Activated T-helper 1 cell treated with anti-CD3 and anti-CD28 coated beads, Interleukin-12 subunit alpha, Interleukin-12 subunit beta, Interleukin-2, Interleukin-4 antibody, amounts not matched to agents 30 ng/mL and 10 ng/mL and 1 ng/mL, durations not matched to agents 14 hours and 24 hours and 36 hours (primary cell): ENCODE measurements around the gene TOMM34. TPM values are rescaled to one million over a fixed set of nuclear protein-coding genes. Genes with fewer than 3 reads are reported as not detected.

Experiments
- DNase-seq: peaks from one replicate; pipeline ENCODE4 v3.0.0; 2021; ENCODE audit warnings: low spot score
- H3K27ac Mint-ChIP-seq: one replicate; pipeline ENCODE4 v1.8.0; 2021; ENCODE audit warnings: mild to moderate bottlenecking, mixed read lengths
- H3K27me3 Mint-ChIP-seq: one replicate; pipeline ENCODE4 v1.8.0; 2022; ENCODE audit warnings: mild to moderate bottlenecking, moderate library complexity, mixed read lengths; ENCODE audit not compliant: insufficient read depth
- H3K36me3 Mint-ChIP-seq: one replicate; pipeline ENCODE4 v1.8.0; 2021; ENCODE audit warnings: low read depth, mixed read lengths
- H3K4me1 Mint-ChIP-seq: one replicate; pipeline ENCODE4 v1.8.0; 2021; ENCODE audit warnings: low read depth, mixed read lengths
- H3K4me3 Mint-ChIP-seq: one replicate; pipeline ENCODE4 v1.8.0; 2021; ENCODE audit warnings: mild to moderate bottlenecking, moderate library complexity, mixed read lengths
- H3K9me3 Mint-ChIP-seq: one replicate; pipeline ENCODE4 v1.8.0; 2021; ENCODE audit warnings: mixed read lengths
- intact Hi-C: fragments of 100-400 bp; cut with micrococcal nuclease; formaldehyde crosslinking; loops from one replicate; pipeline ENCODE4 v1.15.1; 2024
- total RNA-seq: library from RNA; stranded (reverse); gene quantifications from 2 replicates; pipeline ENCODE4 v1.2.3, GENCODE V29; 2022

The TOMM34 gene
- total RNA-seq, 1 donor from 2014 or later = 55.4 TPM

DNA sequence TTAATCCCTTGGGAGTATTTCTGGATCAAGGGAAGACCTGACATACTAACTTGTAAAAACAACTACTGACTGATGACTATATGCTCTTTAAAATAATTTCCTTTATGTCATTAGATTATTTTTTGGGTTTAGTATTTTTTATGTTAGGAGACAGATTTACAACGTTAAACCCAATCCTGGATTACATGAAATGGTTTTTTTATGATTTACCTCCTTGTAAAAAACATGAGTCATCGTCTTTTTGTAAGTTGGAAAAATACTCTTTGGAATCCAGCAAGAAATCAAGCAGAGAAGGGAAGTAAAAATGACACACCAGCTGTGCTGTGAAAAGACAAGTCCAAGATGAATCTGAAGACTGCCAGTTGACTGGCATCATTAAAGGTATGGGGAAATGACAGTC lies 12.9 kb upstream of the TOMM34 start:
- DNase-seq = no peak
- H3K9me3 Mint-ChIP-seq = no peaks in the 10 kb centered on the region
- peaks cover 86% of the 10 kb centered on the region for H3K4me1 Mint-ChIP-seq
- H3K27ac Mint-ChIP-seq = peak overlapping the region; percentile 62
- H3K27me3 Mint-ChIP-seq = no peaks in the 10 kb centered on the region
- peak overlapping the region; percentile 59 for H3K4me3 Mint-ChIP-seq
- peaks cover 62% of the 10 kb centered on the region for H3K36me3 Mint-ChIP-seq
- intact Hi-C loops = loop anchor here (5.0 kb wide), 2 partner anchors 329 to 1714 kb away; partner anchors contain the start of gene TP53RK

DNA sequence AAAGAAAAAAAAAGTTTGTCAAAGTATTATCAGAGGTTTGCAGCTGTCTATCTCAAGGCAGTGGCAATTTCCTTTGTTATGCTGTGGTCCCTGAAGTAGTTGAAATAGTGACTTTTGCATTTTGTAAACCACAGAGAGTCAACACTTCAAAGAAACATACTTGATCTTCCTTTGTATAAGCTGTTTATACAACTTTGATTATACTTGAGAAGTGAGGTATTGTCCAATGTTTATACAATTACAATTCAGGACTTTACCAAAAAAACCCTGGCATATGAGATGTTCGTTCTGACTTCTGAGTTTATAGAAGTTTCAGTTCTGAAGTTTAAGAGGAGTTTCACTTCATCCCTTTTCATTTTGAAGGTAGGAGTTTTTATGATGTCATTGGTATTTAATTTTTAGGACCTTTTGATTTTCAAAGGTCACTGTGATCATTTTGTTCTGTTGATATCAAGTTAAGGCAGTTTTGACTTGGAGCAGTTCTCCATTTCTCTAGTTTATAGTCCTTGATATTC lies 10.1 kb upstream of the TOMM34 start:
- Mint-ChIP-seq H3K4me3 (peak overlapping the region; percentile 92), H3K27ac (peak overlapping the region; percentile 98), H3K9me3 (no peaks in the 10 kb centered on the region), H3K4me1 (peaks cover 74% of the 10 kb centered on the region), H3K36me3 (peaks cover 48% of the 10 kb centered on the region), H3K27me3 (no peaks in the 10 kb centered on the region)
- intact Hi-C loops = loop anchor here (1.0 to 5.0 kb wide), 4 partner anchors 11 to 1717 kb away; partner anchors contain the start of gene TP53RK
- no peak for DNase-seq

DNA sequence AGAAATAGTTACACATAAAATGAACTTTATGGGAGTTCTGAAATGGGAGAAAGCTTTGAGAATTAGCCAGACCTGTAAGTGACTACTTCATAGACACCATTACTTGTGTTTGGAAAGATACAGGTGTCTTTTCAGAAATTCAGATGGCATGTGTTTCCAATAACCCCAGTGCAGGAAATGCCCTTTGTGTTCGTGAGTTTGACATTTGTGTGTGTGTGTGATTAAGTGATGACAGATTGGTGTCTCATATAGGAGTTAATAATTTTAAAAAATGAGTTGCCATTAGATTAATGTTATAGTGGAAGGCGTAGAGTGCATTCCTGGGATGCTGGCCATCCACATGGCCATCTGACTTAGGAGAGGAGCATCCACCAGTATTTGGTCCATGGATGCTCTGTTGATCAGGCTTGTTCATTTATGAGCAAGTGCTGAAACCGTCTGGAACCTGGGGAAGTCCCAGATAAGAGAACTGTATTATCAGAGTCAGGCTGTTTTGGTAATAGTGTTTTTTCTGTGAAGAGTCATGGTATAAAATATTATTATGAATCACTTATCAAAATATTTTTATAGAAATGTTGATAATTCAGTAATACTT lies 9.2 kb upstream of the TOMM34 start:
- intact Hi-C loops = loop anchor here (5.0 to 10.0 kb wide), 5 partner anchors 317 to 965 kb away; partner anchors contain the start of genes ADA, PCIF1, PIGT and SERINC3
- Mint-ChIP-seq H3K4me1 (peaks cover 68% of the 10 kb centered on the region), H3K9me3 (no peaks in the 10 kb centered on the region), H3K27ac (peak overlapping the region; percentile 88), H3K27me3 (no peaks in the 10 kb centered on the region), H3K4me3 (peak overlapping the region; percentile 92), H3K36me3 (peaks cover 40% of the 10 kb centered on the region)
- no peak for DNase-seq

DNA sequence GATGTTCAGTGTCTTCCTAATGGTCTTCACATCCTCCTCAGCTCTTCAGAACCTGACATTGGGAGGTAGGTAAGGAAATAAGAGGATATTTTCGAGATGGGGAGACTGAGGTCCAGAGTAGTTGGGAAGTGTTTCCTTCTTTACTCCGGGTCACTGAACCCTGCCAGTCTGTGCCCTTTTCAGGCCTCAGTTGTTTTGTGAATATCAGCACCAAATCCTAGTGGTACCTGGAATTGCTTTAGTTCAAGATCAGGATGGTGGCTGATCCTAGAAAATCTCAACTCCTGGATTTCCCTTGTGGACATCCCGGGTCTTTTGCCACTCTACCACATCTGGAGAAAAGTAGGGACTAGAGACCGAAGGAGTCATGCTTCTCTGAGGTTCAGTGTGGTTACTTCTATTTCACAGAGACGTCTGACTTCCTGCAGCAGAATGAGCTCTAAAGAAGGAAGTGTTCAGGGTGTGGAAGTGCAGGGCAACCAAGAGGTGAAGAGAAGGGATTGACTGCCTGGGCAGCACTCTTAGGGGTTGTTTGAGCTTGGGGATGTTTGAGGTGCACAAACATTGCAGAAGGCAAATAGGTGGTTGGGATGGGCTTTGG lies 7.1 kb upstream of the TOMM34 start:
- no peaks in the 10 kb centered on the region for H3K9me3 Mint-ChIP-seq
- peaks cover 23% of the 10 kb centered on the region for H3K36me3 Mint-ChIP-seq
- no peak for DNase-seq

DNA sequence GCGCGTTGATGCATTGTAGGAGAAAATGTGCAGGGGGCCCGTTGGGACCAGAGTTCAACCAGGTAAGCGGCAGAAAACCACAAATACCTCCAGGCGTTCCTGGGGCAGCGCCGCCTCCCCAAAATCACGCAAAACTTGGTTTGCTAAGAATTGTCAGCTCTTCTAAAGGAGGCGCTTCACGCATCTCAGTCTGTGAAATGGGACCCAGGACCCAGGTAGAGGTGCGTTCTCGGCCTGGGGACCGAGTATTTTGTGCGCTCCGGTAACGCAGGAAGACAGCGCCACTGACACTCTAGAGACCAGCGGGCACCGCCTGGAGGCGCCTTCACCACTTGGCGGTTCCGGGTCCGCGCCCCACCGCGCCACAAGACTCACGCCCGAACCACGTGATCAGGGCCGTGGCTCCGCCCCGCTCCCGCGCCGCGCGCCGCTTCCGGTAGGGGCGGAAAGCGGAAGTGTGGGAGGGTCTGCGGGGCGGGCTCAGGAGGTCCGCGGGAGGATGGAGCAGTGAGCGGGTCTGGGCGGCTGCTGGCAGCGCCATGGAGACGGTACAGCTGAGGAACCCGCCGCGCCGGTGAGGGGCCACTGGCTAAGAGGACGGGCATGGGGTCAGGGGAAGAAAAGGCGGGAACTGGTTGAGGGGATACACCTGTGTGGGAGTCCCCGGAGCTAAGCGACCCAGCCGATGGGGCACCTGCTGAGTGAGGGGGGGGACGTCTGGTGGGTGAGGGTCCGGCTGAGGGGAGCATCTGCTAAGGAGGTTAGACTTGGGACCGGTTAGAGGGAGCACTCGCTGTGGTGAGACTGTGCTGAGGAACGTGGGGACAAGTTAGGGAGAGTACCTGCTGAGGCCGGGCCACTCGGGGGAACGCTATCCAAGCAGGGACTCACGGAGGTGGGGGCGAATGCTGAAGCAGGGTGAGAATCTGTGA lies 6.1 kb upstream of the TOMM34 start, which contains the start of gene STK4:
TSS of gene STK4 (plus strand) at position 483 of the 932 bp plus-strand sequence. CDS start at position 540, 57 bp downstream.
- H3K4me3 Mint-ChIP-seq = peak within 1 kb of the TSS; percentile 92
- no peaks in the 10 kb centered on the region for H3K9me3 Mint-ChIP-seq
- intact Hi-C loops = loop anchor here (2.0 to 10.0 kb wide), 8 partner anchors 55 to 969 kb away; partner anchors contain the start of genes ADA, PABPC1L, PCIF1 and PIGT
- peak within 1 kb of the TSS; percentile 88 for H3K27ac Mint-ChIP-seq
- no peaks in the 10 kb centered on the region for H3K27me3 Mint-ChIP-seq
- peak; percentile 95 for DNase-seq
- H3K4me1 Mint-ChIP-seq = peaks cover 77% of the 10 kb centered on the region
- H3K36me3 Mint-ChIP-seq = peaks cover 20% of the 10 kb centered on the region

More for the DNA sequence above, 7.1 kb upstream of the TOMM34 start:
- intact Hi-C loops = loop anchor here (2.0 to 10.0 kb wide), 8 partner anchors 57 to 967 kb away; partner anchors contain the start of genes ADA, PABPC1L, PCIF1 and PIGT
- Mint-ChIP-seq H3K27ac (peak overlapping the region; percentile 88), H3K4me1 (peaks cover 75% of the 10 kb centered on the region), H3K27me3 (no peaks in the 10 kb centered on the region), H3K4me3 (peak overlapping the region; percentile 92)

DNA sequence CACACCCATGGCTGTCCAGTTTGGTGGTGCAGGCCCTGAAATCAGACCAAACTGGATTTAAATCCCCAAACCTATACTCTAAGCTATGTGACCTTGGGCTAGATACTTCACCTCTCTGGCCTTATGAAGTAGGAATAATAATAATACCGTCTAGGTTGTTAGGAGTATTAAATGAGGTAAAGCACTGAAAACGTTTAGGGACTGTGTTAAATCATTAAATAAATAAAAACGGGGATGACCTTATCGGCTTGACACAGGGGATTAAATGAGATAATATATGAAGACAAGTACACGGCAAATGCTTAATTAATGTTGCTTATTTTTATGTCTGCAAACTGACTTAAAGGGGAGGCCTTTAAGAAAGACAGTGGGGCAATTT lies 5.4 kb upstream of the TOMM34 start:
- Mint-ChIP-seq H3K4me3 (peak overlapping the region; percentile 92), H3K27ac (peak overlapping the region; percentile 88), H3K27me3 (no peaks in the 10 kb centered on the region), H3K36me3 (peaks cover 19% of the 10 kb centered on the region), H3K4me1 (peaks cover 77% of the 10 kb centered on the region), H3K9me3 (no peaks in the 10 kb centered on the region)
- intact Hi-C loops = loop anchor here (2.0 to 10.0 kb wide), 8 partner anchors 55 to 969 kb away; partner anchors contain the start of genes ADA, PABPC1L, PCIF1 and PIGT
- no peak for DNase-seq

DNA sequence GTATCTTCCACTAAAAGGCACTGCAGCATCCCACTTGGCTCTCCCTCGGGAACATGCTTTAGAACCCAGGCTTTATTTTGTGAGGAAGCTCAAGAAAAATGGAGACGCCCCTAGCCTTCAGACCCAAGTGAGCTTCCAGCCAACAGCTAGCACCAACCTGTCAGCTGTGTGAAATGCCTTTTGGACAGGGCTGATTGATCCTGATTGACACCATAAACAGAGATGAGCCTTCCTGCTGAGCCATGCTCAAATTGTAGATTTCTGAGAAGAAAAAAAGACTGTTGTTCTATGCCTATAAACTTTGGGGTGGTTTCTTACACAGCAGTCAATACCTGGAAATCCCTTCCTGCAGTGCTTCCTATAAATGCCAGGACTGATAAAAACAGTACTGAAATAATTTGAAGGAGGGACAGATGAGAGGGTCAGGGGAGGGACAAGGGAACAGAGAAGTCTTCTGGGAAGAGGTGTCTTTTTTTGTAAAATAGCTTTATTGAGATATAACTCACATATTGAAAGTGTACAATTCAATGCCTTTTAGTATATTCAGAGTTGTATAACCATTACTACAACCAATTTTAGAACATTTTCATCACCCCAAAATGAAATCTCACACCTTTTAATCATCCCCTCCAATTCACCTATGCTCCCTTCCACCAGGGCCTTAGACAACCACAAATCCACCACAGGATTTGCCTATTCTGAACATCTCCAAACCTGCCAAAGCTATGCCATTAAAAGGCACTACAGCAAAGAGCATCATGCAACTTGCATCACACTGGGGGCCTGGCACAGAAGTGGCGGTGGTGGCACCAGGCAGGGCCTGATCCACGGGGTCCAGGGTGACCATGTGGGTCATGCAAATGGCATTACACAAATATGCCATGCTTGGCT lies 3.4 kb upstream of the TOMM34 start:
- Mint-ChIP-seq H3K36me3 (peaks cover 25% of the 10 kb centered on the region), H3K9me3 (no peaks in the 10 kb centered on the region), H3K27ac (peak overlapping the region; percentile 28), H3K4me1 (peaks cover 74% of the 10 kb centered on the region), H3K4me3 (peak overlapping the region; percentile 35), H3K27me3 (no peaks in the 10 kb centered on the region)
- intact Hi-C loops = loop anchor here (5.0 to 10.0 kb wide), 4 partner anchors 439 to 971 kb away; partner anchors contain the start of genes OSER1, PCIF1, PIGT and SERINC3
- no peak for DNase-seq

DNA sequence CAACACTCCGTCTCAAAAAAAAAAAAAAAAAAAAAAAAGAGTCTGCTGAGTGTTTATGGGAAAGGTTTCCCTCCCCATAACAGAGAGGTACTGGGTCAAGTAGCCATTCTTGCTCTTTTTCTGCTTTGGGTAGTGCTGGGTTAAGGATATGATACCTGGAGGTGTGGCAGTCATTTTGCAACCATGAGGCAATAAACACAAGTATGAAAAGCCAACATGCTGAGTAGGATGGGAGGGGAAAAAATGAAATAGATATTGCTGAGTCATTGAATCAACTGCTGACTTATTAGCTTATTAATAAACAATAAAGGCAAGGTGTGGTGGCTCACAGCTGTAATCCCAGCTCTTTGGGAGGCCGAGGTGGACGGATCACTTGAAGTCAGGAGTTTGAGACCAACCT lies 2.3 kb upstream of the TOMM34 start:
- H3K9me3 Mint-ChIP-seq = no peaks in the 10 kb centered on the region
- intact Hi-C loops = loop anchor here (5.0 to 10.0 kb wide), 4 partner anchors 438 to 972 kb away; partner anchors contain the start of genes OSER1, PCIF1, PIGT and SERINC3
- H3K27me3 Mint-ChIP-seq = no peaks in the 10 kb centered on the region

DNA sequence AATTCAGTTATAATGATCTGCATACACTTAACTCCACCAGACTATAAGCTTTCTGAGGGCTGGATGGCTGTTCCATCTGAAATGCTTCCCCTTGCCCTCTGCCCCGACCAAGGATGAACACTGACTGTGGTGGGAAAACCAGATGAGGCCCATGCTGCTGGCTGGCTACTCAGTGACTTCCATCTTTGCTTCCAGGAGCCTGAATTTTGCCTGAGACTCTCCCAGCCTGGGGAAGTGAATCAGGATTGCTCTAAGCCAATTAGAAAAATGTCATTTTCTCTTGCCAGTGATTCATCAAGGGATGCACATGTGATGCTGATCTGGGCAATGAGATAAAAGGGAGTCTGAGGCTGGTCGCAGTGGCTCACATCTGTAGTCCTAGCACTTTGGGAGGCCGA lies 1.7 kb upstream of the TOMM34 start:
- Mint-ChIP-seq H3K36me3 (peaks cover 29% of the 10 kb centered on the region), H3K27me3 (no peaks in the 10 kb centered on the region), H3K4me1 (peaks cover 74% of the 10 kb centered on the region), H3K4me3 (no peak overlapping the region), H3K27ac (no peak overlapping the region), H3K9me3 (no peaks in the 10 kb centered on the region)
- intact Hi-C loops = loop anchor here (2.0 to 10.0 kb wide), 5 partner anchors 437 to 1445 kb away; partner anchors contain the start of genes ELMO2, OSER1, PCIF1 and PIGT
- no peak for DNase-seq

More for the DNA sequence above, 2.3 kb upstream of the TOMM34 start:
- no peak overlapping the region for H3K4me3 Mint-ChIP-seq
- H3K4me1 Mint-ChIP-seq = peaks cover 74% of the 10 kb centered on the region
- H3K36me3 Mint-ChIP-seq = peaks cover 29% of the 10 kb centered on the region
- no peak overlapping the region for H3K27ac Mint-ChIP-seq
- no peak for DNase-seq

DNA sequence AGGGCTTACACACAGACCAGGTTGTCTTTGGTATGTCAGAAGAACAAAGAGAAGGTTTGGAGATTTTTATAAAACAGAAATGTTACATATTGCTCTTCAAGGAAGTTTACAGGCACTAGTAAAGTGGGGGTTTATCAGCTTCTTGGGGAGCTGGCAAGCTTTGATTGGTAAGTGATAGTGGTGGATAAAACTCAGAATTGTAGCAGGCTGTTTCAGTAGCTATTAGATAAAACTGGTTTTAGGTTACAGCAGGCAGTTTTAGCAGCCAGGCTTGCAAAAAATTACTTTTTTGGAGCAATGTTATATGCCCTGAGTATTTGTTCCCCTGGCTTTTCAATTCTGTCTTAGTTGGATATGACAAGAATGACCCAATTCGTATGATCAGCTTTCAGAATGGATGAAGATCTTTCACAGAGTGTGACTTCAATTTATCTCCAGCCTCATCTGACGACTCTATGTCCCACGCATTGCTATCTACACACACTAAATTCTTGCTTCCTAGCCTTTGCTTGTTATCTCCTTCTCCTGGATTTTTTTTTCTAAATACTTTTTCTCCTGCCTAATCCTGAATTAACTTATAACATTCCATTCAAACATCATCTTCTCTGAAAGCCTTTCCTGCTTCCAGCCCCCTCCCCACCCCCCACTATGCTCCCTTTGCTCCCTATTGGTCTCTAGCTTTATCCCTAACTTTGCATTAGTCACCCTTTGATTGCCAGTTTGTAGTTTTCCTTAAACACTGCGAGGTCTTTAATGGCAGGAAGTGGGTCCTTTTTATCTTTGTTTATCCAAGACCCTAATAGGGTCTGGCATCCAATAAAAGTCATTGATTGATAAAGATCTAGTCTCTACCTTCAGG lies 1.0 kb upstream of the TOMM34 start:
- no peaks in the 10 kb centered on the region for H3K27me3 Mint-ChIP-seq
- no peak for DNase-seq
- H3K9me3 Mint-ChIP-seq = no peaks in the 10 kb centered on the region
- peaks cover 77% of the 10 kb centered on the region for H3K4me1 Mint-ChIP-seq
- intact Hi-C loops = loop anchor here (2.0 to 10.0 kb wide), 5 partner anchors 436 to 1446 kb away; partner anchors contain the start of genes ELMO2, OSER1, PCIF1 and PIGT
- peak overlapping the region; percentile 98 for H3K27ac Mint-ChIP-seq
- H3K4me3 Mint-ChIP-seq = peak overlapping the region; percentile 21
- H3K36me3 Mint-ChIP-seq = peaks cover 29% of the 10 kb centered on the region
